ENCODE data around the gene STX7.

Gene STX7

DNA sequence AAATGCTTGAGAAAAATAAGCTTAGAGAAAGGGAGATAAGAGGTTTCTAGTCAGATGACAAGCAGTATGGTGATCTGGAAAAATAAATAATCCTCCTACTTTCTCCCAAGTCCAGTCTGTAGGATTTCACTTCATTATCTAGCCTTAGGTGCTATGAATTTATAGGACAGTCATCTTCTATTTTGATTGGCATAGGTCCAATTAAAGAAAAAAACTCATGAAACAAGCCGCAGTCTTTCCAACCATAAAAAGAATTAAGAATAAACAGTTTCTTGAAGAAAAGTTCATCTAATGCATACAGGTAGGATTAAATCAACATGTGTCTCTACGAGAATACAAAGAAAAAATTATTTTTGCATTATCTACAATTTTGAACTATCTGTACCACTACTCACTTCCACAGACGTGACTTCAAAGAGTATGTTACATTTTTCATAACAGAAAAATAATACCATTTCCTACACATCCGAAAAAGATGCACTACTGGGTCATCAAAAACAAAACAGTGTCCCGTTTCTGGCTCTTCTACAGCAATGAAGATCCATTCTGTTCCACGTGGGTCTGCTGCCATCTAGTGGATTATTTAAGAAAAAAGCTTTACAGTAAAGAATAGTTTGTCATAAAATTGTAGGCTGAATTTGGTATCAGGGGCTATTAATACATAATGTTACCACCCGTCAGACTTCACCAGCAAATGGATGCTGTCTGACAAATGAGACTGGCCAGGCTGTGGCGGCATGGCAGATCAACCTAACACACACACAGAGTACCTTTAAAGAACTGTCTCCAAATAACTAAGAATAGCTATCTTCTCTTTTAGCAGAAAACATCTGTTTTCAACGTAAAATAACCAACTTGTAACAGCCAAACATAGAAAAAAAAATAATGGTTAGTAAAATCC, 28.9 kb downstream of the STX7 start:
- H3K4me1 ChIP-seq (ENCODE audit: control insufficient read depth, insufficient read depth, low read length), result peaks cover 19% of the 10 kb centered on the region
- no peak overlapping the region for H3K9ac ChIP-seq (ENCODE audit: low read length)
- H3K27me3 ChIP-seq (ENCODE audit: control insufficient read depth, insufficient read depth, low read length), result no peaks in the 10 kb centered on the region
- H3K27ac ChIP-seq (ENCODE audit: low read depth, low read length), result no peak overlapping the region
- H3K36me3 ChIP-seq (ENCODE audit: control insufficient read depth, insufficient read depth, low read length), result no peaks in the 10 kb centered on the region
- no peak overlapping the region for H3K4me3 ChIP-seq (ENCODE audit: low read length)

DNA sequence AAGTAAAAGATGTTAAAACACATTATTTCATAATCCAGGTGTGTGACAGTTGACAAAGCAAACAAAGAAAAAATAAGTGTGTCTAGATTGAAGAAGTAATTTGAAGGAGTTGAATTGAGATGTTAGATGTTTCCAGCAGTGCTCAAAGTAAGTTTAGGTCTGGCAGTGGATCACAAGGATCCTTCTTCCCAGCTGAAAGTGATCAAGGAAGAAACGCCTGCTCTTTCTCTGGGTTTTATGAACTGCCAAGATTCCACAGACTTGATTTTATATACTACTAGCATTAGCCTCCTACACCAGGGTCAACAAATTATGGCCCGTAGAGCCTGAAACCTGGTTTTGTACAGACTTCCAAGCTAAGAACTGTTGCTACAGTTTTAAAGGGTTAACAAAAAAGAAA, 30.3 kb downstream of the STX7 start:
- Histone ChIP-seq H3K4me1 (ENCODE audit: control insufficient read depth, insufficient read depth, low read length) (peaks cover 19% of the 10 kb centered on the region), H3K27ac (ENCODE audit: low read depth, low read length) (no peak overlapping the region), H3K9ac (ENCODE audit: low read length) (no peak overlapping the region)

DNA sequence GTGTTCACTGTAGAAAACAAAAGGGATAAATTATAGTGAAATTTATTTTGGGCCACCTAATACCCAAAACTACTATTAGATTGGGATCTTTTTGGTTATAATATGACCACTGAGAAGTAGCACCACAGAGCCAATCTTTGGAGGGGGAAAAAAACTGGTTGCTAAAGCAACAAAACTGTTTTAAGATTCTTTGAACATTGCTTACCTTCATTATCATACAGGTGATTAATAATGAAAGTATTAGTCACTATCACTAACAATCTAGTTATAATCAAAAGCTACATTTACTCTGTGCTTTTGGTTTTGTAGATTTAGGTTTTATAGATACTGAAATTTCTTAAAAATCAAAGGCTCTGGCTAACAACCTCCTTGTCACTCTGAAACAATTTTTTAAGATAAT, 31.7 kb downstream of the STX7 start:
- H3K27me3 ChIP-seq (ENCODE audit: control insufficient read depth, insufficient read depth, low read length), result no peaks in the 10 kb centered on the region
- peaks cover 19% of the 10 kb centered on the region for H3K4me1 ChIP-seq (ENCODE audit: control insufficient read depth, insufficient read depth, low read length)
- no peaks in the 10 kb centered on the region for H3K36me3 ChIP-seq (ENCODE audit: control insufficient read depth, insufficient read depth, low read length)
- no peak overlapping the region for H3K4me3 ChIP-seq (ENCODE audit: low read length)
- H3K9ac ChIP-seq (ENCODE audit: low read length), result no peak overlapping the region
- H3K27ac ChIP-seq (ENCODE audit: low read depth, low read length), result no peak overlapping the region

More for the DNA sequence above, 30.3 kb downstream of the STX7 start:
- Histone ChIP-seq H3K36me3 (ENCODE audit: control insufficient read depth, insufficient read depth, low read length) (no peaks in the 10 kb centered on the region), H3K4me3 (ENCODE audit: low read length) (no peak overlapping the region), H3K27me3 (ENCODE audit: control insufficient read depth, insufficient read depth, low read length) (no peaks in the 10 kb centered on the region)

DNA sequence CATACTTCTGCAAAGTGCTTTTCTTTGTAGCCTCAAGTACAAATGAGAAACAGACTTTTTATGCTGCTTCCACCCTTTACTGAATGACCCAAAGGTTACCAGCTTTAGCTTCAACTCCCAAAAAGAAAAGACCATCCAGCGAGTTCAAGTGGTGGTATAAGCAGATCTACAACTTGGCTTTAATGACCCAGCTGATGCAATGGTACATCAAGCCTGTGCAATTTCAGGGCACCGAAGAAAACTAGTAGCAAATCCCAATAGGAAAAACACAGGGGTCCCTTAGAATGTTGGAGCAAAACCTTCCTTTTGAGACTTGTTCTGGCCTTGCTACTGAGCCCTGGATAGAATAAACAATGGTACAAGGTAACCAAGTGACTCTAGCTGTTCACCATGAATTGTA, 33.8 kb downstream of the STX7 start:
- Histone ChIP-seq H3K4me1 (ENCODE audit: control insufficient read depth, insufficient read depth, low read length) (peaks cover 19% of the 10 kb centered on the region), H3K27ac (ENCODE audit: low read depth, low read length) (no peak overlapping the region), H3K27me3 (ENCODE audit: control insufficient read depth, insufficient read depth, low read length) (no peaks in the 10 kb centered on the region), H3K4me3 (ENCODE audit: low read length) (no peak overlapping the region), H3K9ac (ENCODE audit: low read length) (no peak overlapping the region), H3K36me3 (ENCODE audit: control insufficient read depth, insufficient read depth, low read length) (no peaks in the 10 kb centered on the region)

GRCh38 chr6:132478674-132479073, 34.2 kb downstream of the STX7 start:
- no peaks in the 10 kb centered on the region for H3K27me3 ChIP-seq (ENCODE audit: control insufficient read depth, insufficient read depth, low read length)
- H3K4me3 ChIP-seq (ENCODE audit: low read length), result no peak overlapping the region
- no peak overlapping the region for H3K27ac ChIP-seq (ENCODE audit: low read depth, low read length)
- H3K36me3 ChIP-seq (ENCODE audit: control insufficient read depth, insufficient read depth, low read length), result no peaks in the 10 kb centered on the region
- peaks cover 15% of the 10 kb centered on the region for H3K4me1 ChIP-seq (ENCODE audit: control insufficient read depth, insufficient read depth, low read length)
- H3K9ac ChIP-seq (ENCODE audit: low read length), result no peak overlapping the region

- Histone ChIP-seq H3K4me3 (ENCODE audit: low read length) (no peak overlapping the region), H3K27me3 (ENCODE audit: control insufficient read depth, insufficient read depth, low read length) (no peaks in the 10 kb centered on the region), H3K27ac (ENCODE audit: low read depth, low read length) (no peak overlapping the region), H3K4me1 (ENCODE audit: control insufficient read depth, insufficient read depth, low read length) (peaks cover 11% of the 10 kb centered on the region), H3K36me3 (ENCODE audit: control insufficient read depth, insufficient read depth, low read length) (no peaks in the 10 kb centered on the region), H3K9ac (ENCODE audit: low read length) (no peak overlapping the region)
Observed at GRCh38 chr6:132478266-132478665, 34.6 kb downstream of the STX7 start.

DNA sequence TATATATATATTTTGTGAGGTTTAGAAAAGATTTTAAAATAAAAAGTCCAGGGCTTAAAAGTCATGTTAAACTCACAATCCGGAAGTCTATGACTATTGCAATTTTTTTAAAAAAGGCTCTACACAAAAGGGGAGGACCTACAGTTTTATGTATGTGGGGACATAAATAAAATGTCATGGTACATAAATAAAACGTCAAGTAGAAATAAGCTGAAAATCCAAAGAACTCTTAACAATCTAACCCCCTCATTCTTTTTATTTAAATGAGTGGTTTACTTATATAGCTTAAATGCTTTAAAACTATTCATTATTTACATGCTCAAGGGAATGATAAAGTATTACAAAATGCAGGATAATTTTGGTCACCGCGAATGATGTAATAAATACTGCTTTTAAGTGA, 36.2 kb downstream of the STX7 start:
- no peaks in the 10 kb centered on the region for H3K36me3 ChIP-seq (ENCODE audit: control insufficient read depth, insufficient read depth, low read length)

GRCh38 chr6:132475925-132476324, 37.0 kb downstream of the STX7 start:
- Histone ChIP-seq H3K36me3 (ENCODE audit: control insufficient read depth, insufficient read depth, low read length) (peaks cover 4% of the 10 kb centered on the region), H3K27ac (ENCODE audit: low read depth, low read length) (no peak overlapping the region)

More for the DNA sequence above, 36.2 kb downstream of the STX7 start:
- Histone ChIP-seq H3K4me3 (ENCODE audit: low read length) (no peak overlapping the region), H3K27ac (ENCODE audit: low read depth, low read length) (no peak overlapping the region), H3K4me1 (ENCODE audit: control insufficient read depth, insufficient read depth, low read length) (peaks cover 3% of the 10 kb centered on the region), H3K9ac (ENCODE audit: low read length) (no peak overlapping the region), H3K27me3 (ENCODE audit: control insufficient read depth, insufficient read depth, low read length) (no peaks in the 10 kb centered on the region)

DNA sequence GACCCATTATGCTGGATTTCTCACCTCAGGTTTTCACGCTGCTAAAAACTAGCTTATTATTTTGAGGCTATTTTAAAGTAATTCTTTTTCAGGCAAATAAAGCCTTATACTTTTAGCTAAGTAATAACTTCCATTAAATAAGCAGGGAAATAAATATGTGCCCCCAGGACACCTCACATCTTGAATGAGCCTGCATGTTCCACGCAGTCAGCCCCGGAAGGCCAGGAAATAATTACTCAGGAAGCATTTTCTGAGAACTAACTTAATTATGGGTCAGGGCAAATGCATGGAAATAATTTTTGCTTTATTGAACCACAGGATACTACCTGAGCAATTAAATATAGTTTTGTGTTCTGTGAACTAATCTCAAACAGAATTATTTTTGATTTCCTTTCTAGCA, 41.1 kb downstream of the STX7 start:
- peaks cover 9% of the 10 kb centered on the region for H3K36me3 ChIP-seq (ENCODE audit: control insufficient read depth, insufficient read depth, low read length)
- no peak overlapping the region for H3K4me3 ChIP-seq (ENCODE audit: low read length)
- H3K4me1 ChIP-seq (ENCODE audit: control insufficient read depth, insufficient read depth, low read length), result no peaks in the 10 kb centered on the region
- no peaks in the 10 kb centered on the region for H3K27me3 ChIP-seq (ENCODE audit: control insufficient read depth, insufficient read depth, low read length)
- H3K9ac ChIP-seq (ENCODE audit: low read length), result no peak overlapping the region
- no peak overlapping the region for H3K27ac ChIP-seq (ENCODE audit: low read depth, low read length)

More at GRCh38 chr6:132475925-132476324, 37.0 kb downstream of the STX7 start:
- H3K27me3 ChIP-seq (ENCODE audit: control insufficient read depth, insufficient read depth, low read length), result no peaks in the 10 kb centered on the region
- H3K4me3 ChIP-seq (ENCODE audit: low read length), result no peak overlapping the region
- no peaks in the 10 kb centered on the region for H3K4me1 ChIP-seq (ENCODE audit: control insufficient read depth, insufficient read depth, low read length)
- H3K9ac ChIP-seq (ENCODE audit: low read length), result no peak overlapping the region

DNA sequence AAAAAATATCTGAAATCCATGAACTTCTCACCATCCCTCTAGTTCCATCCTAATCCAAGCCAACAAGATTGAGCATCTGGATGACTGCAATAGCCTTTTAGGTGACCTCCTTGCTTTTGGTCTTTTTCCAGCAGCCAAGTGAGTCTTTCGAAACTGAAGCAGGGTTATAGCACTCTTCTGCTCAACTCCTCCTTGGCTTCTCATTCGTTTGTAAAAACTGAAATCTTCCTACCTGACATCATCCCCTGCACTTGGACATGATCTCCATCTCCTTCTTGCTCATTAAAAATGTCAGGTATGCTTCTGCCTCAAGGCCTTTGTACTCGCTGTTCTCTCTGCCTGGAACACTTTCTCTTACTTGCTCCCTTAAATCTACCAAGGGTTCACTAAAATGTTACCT, 46.0 kb downstream of the STX7 start:
- Histone ChIP-seq H3K4me3 (ENCODE audit: low read length) (no peak overlapping the region), H3K4me1 (ENCODE audit: control insufficient read depth, insufficient read depth, low read length) (no peaks in the 10 kb centered on the region), H3K9ac (ENCODE audit: low read length) (no peak overlapping the region), H3K27ac (ENCODE audit: low read depth, low read length) (no peak overlapping the region), H3K27me3 (ENCODE audit: control insufficient read depth, insufficient read depth, low read length) (no peaks in the 10 kb centered on the region), H3K36me3 (ENCODE audit: control insufficient read depth, insufficient read depth, low read length) (peaks cover 20% of the 10 kb centered on the region)

DNA sequence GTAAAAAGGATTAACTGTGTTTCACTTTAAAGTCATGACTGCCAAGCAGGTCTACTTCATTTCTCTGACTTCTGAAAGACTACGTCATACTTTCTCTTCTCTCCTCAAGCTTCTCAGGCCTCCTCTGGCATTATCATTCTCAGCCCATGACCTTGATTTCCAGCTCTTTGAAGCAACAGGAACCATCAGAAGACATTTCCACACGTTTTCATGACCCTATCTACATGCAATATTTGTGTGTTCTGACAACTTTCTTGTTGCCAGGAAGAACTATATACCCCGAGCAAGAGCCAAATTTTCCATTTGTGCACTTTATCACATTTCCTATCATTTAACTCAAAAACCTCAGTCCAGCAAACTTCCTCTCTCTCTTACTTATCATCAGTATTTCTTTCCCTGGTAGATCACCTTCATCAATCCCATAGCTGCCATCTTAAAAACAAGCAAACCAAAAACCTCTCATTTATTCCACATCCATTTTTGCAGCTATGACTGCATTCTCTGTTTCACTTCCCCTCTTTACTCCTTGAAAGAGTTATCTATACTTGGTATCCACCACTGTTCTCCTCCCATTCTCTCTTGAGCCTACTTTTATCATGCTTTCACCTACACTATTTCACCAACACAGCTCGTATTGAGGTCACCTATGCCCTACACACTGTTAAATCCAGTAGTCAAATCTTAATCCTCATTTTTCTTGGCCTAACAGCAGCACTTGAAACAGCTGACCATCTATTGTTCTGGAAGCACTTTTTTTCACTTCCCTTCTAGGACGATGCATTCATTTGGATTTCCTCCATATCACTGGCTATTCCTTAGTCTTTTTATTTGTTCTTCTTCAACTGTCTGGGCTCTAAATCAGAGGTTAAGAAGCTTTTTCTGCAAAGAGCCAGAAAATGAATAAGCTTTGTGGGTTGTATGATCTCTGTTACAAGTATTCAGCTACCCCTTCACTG, 47.1 kb downstream of the STX7 start:
- H3K4me3 ChIP-seq (ENCODE audit: low read length), result no peak overlapping the region
- H3K27me3 ChIP-seq (ENCODE audit: control insufficient read depth, insufficient read depth, low read length), result no peaks in the 10 kb centered on the region
- no peak overlapping the region for H3K27ac ChIP-seq (ENCODE audit: low read depth, low read length)
- H3K4me1 ChIP-seq (ENCODE audit: control insufficient read depth, insufficient read depth, low read length), result no peaks in the 10 kb centered on the region
- H3K9ac ChIP-seq (ENCODE audit: low read length), result no peak overlapping the region
- H3K36me3 ChIP-seq (ENCODE audit: control insufficient read depth, insufficient read depth, low read length), result peaks cover 16% of the 10 kb centered on the region

- no peak overlapping the region for H3K27ac ChIP-seq (ENCODE audit: low read depth, low read length)
- no peak overlapping the region for H3K4me3 ChIP-seq (ENCODE audit: low read length)
- H3K9ac ChIP-seq (ENCODE audit: low read length), result no peak overlapping the region
- H3K27me3 ChIP-seq (ENCODE audit: control insufficient read depth, insufficient read depth, low read length), result no peaks in the 10 kb centered on the region
- no peaks in the 10 kb centered on the region for H3K4me1 ChIP-seq (ENCODE audit: control insufficient read depth, insufficient read depth, low read length)
- H3K36me3 ChIP-seq (ENCODE audit: control insufficient read depth, insufficient read depth, low read length), result peaks cover 16% of the 10 kb centered on the region
Observed at GRCh38 chr6:132464538-132465256, 48.2 kb downstream of the STX7 start.
